Keratinocyte (primary cell): ENCODE data around the gene HBZ. TPM values are rescaled to one million over a fixed set of nuclear protein-coding genes. Genes with fewer than 3 reads are reported as not detected.
"Not testable (repeated sequence)": the region's sequence is repeated elsewhere in the genome, so short reads cannot be mapped to it uniquely, and the experiment has no call there.

Experiments
- DNase-seq: peaks from one replicate; pipeline ENCODE4 v3.0.0-alpha.2; 2011; ENCODE audit warnings: low read depth, missing footprints, low spot score
- FAIRE-seq: peaks from 2 replicates; lab custom pipeline; 2011; peaks lifted over from hg19 to GRCh38; lab: Jason Lieb, UNC
- H2AFZ ChIP-seq: 2 replicates; pipeline ENCODE4 v1.6.0; 2012; ENCODE audit warnings: low read length, control low read depth, inconsistent platforms; ENCODE audit not compliant: control insufficient read depth
- H3K27ac ChIP-seq: 2 replicates; pipeline ENCODE4 v1.5.1; 2011; ENCODE audit warnings: low read length; ENCODE audit not compliant: control insufficient read depth, insufficient read depth
- H3K27me3 ChIP-seq: 3 replicates; pipeline ENCODE4 v1.6.0; 2011; ENCODE audit warnings: low read length; ENCODE audit not compliant: control insufficient read depth, insufficient read depth; ENCODE audit errors: extremely low read depth
- H3K36me3 ChIP-seq, 2 experiments: 2 replicates in 1 of 2; 3 replicates in 1 of 2; pipeline ENCODE4 v1.5.1; 2011; ENCODE audit warnings: low read length in 2 of 2, mild to moderate bottlenecking in 1 of 2; ENCODE audit not compliant: control insufficient read depth in 2 of 2, insufficient read depth in 2 of 2; ENCODE audit errors: extremely low read depth in 1 of 2
- H3K4me1 ChIP-seq: 3 replicates; pipeline ENCODE4 v1.5.1; 2011; ENCODE audit warnings: low read length; ENCODE audit not compliant: control insufficient read depth, insufficient read depth; ENCODE audit errors: extremely low read depth
- H3K4me2 ChIP-seq: 3 replicates; pipeline ENCODE4 v1.6.0; 2011; ENCODE audit warnings: low read depth, low read length; ENCODE audit not compliant: control insufficient read depth, insufficient read depth; ENCODE audit errors: extremely low read depth
- H3K4me3 ChIP-seq, 3 experiments: fragments of 200-600 bp in 1 of 3; sonication (generic) in 1 of 3; 2 replicates in 2 of 3; 3 replicates in 1 of 3; pipeline ENCODE4 v1.5.1; 2011 to 2016; ENCODE audit warnings: low read length in 3 of 3, mild to moderate bottlenecking in 3 of 3, control low read depth in 2 of 3, inconsistent platforms in 1 of 3, low read depth in 1 of 3, mixed read lengths in 1 of 3, mixed run types in 1 of 3, moderate library complexity in 1 of 3; ENCODE audit not compliant: control insufficient read depth in 2 of 3, insufficient read depth in 2 of 3; ENCODE audit errors: extremely low read depth in 1 of 3
- H3K79me2 ChIP-seq: 2 replicates; pipeline ENCODE4 v1.6.0; 2012; ENCODE audit warnings: low read length; ENCODE audit not compliant: control insufficient read depth, insufficient read depth
- H3K9ac ChIP-seq: 3 replicates; pipeline ENCODE4 v1.6.0; 2011; ENCODE audit warnings: low read length; ENCODE audit not compliant: control insufficient read depth, insufficient read depth; ENCODE audit errors: extremely low read depth
- H3K9me1 ChIP-seq: 3 replicates; pipeline ENCODE4 v1.6.0; 2011; ENCODE audit warnings: low read length; ENCODE audit not compliant: control insufficient read depth, insufficient read depth; ENCODE audit errors: extremely low read depth
- H3K9me3 ChIP-seq: 2 replicates; pipeline ENCODE4 v1.5.1; 2012; ENCODE audit warnings: low read depth, low read length; ENCODE audit not compliant: control insufficient read depth
- H4K20me1 ChIP-seq: 3 replicates; pipeline ENCODE4 v1.6.0; 2011; ENCODE audit warnings: low read length; ENCODE audit not compliant: control insufficient read depth, insufficient read depth; ENCODE audit errors: extremely low read depth
- CTCF ChIP-seq, 3 experiments: IDR thresholded peaks in 1 of 3; conservative IDR thresholded peaks in 1 of 3; optimal IDR thresholded peaks in 1 of 3; 2 replicates in 2 of 3; 3 replicates in 1 of 3; pipeline versions ENCODE3 to v1.5.1; 2011; ENCODE audit warnings: low read length in 3 of 3, mild to moderate bottlenecking in 3 of 3, moderate library complexity in 2 of 3, control low read depth in 1 of 3, inconsistent platforms in 1 of 3; ENCODE audit not compliant: insufficient read depth in 2 of 3; ENCODE audit errors: extremely low read depth in 1 of 3
- EZH2 ChIP-seq: IDR thresholded peaks from one replicate; pipeline ENCODE4 v1.6.1; 2012; ENCODE audit warnings: inconsistent platforms, mild to moderate bottlenecking, low read length, moderate library complexity
- dilution Hi-C: fragments of 300-500 bp; cut with MboI; formaldehyde crosslinking; loops from one replicate; pipeline ENCODE4 v1.7.0; 2020; ENCODE audit warnings: low sequenced_read_pairs; ENCODE audit not compliant: extremely low pct_ligation_motif_present
- polyA plus RNA-seq, 5 experiments: library from polyadenylated mRNA; depleted of rRNA in 3 of 5; stranded (reverse) in 3 of 5; stranded (forward) in 1 of 5; unstranded in 1 of 5; fragments of >200 nt; gene quantifications; 1 replicate in 1 of 5; 2 replicates in 3 of 5; 3 replicates in 1 of 5; pipeline versions ENCODE4 v1.2.1 to v1.2.3, GENCODE V29; 2011 to 2012; ENCODE audit warnings: missing spikeins in 2 of 5, low read depth in 1 of 5, low replicate concordance in 1 of 5

HBZ gene
- polyA plus RNA-seq, 1 donor (not counting 4 experiments of a cell fraction or from before 2014, with no cell fraction given): not detected

GRCh38 chr16:164134-164823 is 11.8 kb downstream of the HBZ start:
- FAIRE-seq, H2AFZ ChIP-seq, H3K79me2 ChIP-seq, DNase-seq, H3K4me1 ChIP-seq, H3K36me3 ChIP-seq, H3K4me3 ChIP-seq, H3K9ac ChIP-seq, H3K9me3 ChIP-seq, dilution Hi-C loops, H3K9me1 ChIP-seq, H4K20me1 ChIP-seq, H3K27ac ChIP-seq, H3K4me2 ChIP-seq: not testable (repeated sequence)
- H3K27me3 ChIP-seq: peaks cover 51% of the 10 kb centered on the region

GRCh38 chr16:164827-165538 is 12.5 kb downstream of the HBZ start:
- Histone ChIP-seq H4K20me1 (peaks cover 4% of the 10 kb centered on the region), H3K4me2 (peak overlapping the region; percentile 16), H3K9me3 (no peaks in the 10 kb centered on the region), H3K27me3 (peaks cover 47% of the 10 kb centered on the region), H2AFZ (no peak overlapping the region), H3K79me2 (no peaks in the 10 kb centered on the region), H3K9me1 (no peaks in the 10 kb centered on the region), H3K27ac (no peak overlapping the region), H3K4me1 (peaks cover 7% of the 10 kb centered on the region), H3K36me3 (no peaks in the 10 kb centered on the region), H3K4me3 (peak overlapping the region in 1 of 3 experiments; percentile 20), H3K9ac (no peak overlapping the region)
- FAIRE-seq (no peak), DNase-seq (no peak)
- dilution Hi-C loops: no loop called here
- TF ChIP-seq CTCF (optimal IDR thresholded peaks at IDR 0.05 in 1 of 3, IDR thresholded peaks at IDR 0.05 in 1 of 3, conservative IDR thresholded peaks at IDR 0.05 in 1 of 3; ENCODE audit: extremely low read depth in 1 of 3, insufficient read depth in 2 of 3, low read length in 3 of 3) (no peak), EZH2 (no peak)
